Hindlimb muscle (tissue), 1 donor: ENCODE measurements around the gene DNHD1. TPM values are rescaled to one million over a fixed set of nuclear protein-coding genes. Genes with fewer than 3 reads are reported as not detected.

Source experiments
- DNase-seq: peaks from one replicate; pipeline ENCODE4 v3.0.0-alpha.2; 2013
- polyA plus RNA-seq: library from polyadenylated mRNA; unstranded; fragments of 120-200 nt; gene quantifications from one replicate; pipeline ENCODE4 v1.2.1, GENCODE V29; 2013; ENCODE audit not compliant: insufficient read length

DNHD1 gene
- polyA plus RNA-seq, 1 donor, result 8.8 TPM

DNA sequence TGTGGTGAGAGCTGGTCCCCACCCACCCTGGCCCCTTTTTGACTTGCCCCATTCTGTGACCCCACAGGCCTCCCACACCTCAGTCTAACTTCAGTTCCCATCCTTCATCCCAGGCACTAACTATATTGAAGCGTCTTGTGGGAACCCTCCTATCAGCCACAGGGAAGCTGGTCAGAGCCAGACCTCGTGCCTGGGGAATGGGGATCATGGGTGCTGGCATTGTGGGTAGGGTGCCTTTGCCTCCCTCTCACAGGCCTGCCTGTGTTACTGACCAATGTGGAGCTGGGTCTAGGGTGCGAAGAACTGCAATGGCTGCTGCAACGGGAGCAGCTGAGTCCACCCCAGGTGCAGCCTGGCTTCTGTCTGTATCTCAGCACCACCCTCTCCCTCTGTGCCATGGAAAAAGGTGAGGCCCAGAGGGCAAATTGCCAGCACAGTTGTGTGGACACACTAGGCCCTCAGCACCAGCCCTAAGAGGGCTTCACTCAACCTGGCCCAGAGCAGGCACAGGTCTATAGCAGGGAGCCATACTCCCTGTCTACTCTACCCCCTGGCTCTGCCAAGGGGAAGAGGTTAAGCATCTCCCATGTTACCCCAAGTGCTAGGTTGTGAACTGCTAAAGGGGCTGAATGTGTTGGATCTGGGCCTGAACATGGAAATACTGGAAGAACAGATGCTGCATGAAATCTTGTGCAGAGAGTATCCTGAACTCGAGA lies 69.1 kb downstream of the DNHD1 start:
- no peak for DNase-seq

DNA sequence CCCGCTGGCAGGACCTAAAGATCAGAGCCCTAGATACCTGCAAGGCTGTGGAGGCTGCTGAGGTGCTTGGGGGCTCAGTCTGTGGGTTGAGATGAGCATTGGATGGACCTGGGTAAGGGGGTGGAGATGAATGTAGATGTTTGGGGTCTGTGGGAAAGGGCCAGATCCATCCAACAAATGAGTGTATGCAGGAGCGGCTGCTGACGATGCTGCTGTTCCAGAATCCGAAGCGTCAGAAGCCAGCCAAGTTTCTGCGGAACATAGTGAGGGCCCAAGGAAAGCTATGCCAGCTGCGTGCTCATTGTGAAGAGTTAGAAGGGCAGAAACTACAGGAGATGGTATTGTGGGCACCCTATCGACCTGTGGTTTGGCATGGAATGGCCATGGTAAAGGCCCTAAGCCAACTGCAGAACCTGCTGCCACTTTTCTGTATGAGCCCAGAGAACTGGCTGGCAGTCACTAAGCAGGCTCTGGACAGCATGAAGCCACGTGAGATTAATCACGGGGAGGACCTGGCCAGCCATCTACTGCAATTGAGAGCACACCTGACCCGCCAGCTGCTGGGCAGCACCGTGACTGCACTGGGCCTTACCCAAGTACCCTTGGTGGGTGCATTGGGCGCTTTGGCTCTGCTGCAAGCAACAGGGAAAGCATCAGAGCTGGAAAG lies 69.8 kb downstream of the DNHD1 start:
- DNase-seq, result no peak

DNA sequence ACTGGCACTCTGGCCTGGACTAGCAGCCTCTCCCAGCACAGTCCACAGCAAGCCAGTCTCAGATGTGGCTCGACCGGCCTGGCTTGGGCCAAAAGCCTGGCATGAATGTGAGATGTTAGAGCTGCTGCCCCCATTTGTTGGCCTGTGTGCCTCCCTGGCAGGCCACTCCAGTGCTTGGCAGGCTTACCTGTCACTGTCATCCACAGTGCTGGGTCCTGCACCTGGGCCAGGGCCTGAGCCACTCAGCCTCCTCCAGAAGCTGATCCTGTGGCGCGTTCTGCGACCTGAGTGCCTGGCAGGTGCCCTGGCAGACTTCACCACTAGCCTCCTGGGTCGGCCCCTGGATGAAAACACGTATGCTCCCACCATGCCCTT lies 70.3 kb downstream of the DNHD1 start:
- DNase-seq, result no peak

DNA sequence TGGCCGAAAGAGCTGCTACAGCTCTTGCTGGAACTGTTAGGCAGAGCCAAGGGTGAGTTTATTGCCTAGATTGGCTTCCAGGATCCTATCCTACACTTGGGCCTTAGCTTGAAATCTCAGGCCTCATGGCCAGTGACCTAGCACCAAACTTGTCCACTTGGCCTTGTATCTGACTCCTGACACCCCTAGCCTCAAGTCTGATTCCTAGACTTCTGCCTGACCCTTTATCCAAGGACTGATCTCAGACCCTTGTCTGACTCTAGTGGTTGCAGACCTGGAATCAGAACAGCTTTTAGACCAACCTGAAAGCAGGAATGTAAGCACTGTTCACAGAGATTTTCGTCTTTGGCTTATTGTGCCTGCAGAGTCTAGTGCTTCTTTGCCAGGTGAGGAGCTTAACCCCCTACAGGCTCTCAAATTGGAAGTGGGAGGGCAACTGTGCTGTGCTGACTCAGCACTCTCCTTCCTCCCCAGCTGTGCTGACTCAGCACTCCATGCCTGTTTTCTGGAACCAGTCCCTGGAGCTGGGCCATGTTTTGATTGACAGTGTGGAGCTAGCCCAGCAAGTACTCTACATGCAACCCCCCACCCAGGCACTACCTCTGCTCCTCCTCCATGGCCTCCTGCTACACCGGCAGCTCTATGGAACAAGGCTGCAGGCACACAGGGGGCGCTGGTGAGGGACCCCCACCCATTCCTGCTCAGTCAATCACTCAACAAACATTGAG lies 71.3 kb downstream of the DNHD1 start:
- DNase-seq, result peak; percentile 38

DNA sequence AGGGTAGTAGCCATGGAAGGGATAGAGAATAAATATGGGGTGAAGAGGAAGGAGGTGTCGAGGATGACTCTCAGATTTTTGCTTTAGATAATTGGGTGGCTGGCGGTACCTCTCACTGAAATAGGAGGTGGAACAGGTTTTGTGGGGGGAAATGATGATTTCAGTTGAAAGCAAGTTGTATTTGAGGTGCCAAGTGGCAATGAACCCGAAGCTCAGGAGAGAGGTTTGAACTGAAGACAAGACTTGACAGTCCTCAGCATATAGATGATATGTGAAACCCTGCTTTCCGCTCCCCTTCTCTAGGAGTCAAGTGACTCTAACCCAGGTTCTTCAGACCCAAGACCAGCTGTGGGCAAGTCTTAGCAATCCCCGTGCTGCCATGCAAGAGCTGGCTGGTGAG lies 72.6 kb downstream of the DNHD1 start:
- no peak for DNase-seq

DNA sequence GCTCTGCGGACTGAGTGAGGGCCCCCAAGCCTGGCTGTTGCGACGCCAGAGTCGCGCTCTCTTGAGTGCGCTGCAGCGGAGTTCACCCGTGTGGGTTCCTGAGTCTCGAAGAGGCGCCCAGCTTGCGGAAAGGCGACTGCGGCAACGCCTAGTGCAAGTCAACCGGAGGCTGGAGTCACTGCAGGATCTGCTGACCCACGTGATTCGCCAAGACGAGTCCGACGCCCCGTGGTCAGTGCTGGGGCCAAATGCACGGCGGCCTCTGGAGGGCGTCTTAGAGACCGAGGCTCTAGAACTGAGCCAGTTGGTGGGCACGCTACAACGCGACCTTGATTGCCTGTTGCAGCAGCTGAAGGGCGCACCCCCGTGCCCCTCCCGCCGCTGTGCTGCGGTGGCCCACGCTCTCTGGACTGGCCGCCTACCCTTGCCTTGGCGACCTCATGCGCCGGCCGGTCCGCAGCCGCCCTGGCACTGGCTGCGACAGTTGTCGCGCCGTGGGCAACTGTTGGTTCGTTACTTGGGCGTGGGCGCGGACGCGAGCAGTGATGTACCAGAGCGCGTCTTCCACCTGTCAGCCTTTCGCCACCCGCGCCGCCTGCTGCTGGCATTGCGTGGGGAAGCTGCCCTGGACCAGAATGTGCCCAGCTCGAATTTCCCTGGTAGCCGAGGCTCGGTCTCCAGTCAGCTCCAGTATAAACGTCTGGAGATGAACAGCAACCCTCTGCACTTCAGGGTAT lies 73.8 kb downstream of the DNHD1 start:
- no peak for DNase-seq

DNA sequence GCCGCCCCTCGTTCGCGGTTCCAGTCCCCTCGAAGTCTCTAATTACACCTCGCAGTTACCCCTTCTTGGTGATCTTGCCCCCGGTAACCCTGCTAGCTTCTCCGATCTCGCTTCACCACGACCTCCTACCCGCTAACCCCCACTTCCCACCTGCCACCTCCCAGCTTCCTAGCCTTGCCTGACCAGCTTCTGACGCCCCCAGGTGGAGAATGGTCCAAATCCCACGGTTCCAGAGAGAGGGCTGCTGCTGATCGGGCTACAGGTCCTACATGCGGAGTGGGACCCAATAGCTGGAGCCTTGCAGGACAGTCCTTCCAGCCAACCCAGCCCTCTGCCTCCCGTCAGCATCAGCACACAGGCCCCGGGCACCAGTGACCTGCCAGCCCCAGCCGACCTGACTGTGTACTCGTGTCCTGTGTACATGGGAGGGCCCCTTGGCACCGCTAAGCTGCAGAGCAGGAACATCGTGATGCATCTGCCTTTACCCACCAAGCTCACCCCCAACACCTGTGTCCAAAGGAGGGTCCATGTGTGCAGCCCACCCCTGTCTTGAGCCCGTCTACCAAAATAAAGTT lies 74.4 kb downstream of the DNHD1 start:
- DNase-seq, result no peak

DNA sequence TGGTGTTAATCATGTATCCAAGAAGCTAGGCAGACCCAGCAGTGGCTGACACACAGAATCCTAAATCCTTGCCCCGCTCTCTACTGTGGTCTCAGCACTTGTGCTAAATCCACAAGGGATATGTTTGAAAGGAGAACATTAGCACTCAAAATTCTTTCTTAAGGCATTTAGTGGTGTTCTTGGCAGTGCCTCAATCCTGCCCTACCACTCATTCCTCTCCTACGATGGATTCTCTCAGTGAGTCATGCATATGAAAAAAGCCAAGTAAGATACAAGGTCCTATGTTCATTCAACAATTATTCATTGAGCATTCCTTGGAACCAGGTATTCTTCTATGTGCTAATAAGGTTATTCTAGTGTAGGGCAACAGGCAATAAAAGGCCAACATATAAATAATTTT lies 75.1 kb downstream of the DNHD1 start:
- DNase-seq, result no peak

DNA sequence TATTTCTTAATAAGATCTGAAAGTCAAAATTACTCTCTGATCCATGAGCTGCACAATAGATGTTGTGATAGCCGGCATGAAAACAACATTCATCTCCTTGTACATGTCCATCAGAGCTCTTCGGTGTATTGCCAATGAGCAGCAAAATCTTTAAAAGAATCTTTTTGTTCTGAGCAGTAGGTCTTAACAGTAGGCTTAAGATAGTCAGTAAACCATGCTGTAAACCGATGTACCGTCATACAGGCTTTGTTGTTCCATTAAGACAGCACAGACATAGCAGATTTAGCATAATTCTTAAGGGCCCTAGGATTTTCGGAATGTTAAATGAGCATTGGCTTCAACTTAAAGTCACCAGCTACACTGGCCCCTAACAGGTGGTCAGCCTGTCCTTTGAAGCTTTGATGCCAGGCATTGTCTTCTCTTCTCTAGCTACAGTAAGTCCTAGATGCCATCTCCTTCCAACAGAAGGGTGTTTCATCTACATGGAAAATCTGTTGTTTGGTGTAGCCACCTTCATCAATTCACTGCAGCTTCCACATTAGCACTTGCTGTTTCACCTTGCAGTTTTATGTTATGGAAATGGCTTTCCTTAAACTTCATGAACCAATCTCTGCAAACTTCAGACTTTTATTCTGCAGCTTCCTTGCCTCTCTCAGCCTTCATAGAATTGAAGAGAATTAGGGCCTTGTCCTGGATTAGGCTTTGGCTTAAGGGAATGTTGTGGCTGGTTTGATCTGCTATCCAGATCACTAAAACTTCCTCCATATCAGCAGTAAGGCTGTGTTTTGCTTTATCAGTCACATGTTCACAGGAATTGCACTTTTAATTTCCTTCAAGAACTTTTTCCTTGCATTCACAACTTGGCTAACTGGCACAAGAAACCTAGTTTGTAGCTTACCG lies 78.0 kb downstream of the DNHD1 start:
- no peak for DNase-seq

DNA sequence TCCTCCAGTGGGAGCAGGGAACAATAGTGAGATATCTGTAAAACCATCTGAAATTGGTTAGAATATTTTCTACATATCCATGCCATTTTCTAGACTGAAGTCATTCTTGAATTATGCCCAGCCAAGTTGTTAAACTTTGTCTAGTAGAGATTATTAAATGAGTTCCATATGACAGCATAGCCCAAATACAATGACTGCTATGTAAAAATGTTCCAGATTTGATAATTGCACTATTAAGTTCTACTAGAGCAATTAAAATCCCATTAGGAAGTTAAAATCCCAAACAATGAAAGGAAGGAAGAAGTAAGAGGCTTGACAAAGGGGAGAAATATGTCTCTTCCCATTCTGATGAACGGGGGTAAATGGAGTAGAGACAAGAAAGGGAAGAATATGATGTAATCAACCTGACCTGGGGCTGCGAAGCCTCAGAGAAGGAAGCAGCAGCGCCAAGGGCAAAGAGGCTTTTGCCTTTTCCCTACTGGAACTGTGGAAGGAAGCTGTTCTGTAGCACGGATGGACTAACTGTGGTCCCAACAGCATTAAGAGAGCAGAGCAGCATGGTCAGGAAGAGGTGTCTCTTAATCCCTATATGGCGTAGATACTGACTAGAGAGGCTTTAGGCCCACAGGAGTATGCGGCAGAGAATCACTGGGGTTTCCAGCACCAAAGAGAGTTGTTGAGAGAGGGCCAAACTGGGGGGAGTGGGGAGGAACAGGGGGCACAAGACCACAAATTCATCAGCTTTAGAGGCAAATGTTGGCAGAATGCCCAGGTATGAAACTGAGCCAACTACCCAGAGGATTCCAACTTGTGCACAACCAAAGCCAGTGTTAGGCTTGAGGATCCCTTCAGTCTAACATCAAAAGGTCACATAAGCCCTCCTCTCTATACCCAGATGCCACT lies 79.6 kb downstream of the DNHD1 start:
- no peak for DNase-seq

DNA sequence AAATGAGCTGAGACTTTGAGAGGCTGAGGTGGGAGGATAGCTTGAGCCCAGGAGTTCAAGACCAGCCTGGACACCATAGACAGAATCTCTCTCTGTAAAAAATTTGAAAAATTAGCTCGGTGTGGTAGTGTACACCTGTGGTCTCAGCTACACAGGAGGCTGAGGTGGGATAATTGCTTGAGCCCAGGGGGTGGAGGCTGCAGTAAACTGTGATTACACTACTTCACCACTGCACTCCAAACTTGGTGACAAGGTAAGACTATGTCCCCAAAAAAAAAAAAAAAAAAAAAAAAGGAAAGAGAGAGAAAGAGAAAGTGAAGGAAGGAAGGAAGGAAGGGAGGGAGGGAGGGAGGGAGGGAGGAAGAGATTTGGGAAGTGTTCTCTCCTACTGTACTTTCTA lies 81.1 kb downstream of the DNHD1 start:
- no peak for DNase-seq

DNA sequence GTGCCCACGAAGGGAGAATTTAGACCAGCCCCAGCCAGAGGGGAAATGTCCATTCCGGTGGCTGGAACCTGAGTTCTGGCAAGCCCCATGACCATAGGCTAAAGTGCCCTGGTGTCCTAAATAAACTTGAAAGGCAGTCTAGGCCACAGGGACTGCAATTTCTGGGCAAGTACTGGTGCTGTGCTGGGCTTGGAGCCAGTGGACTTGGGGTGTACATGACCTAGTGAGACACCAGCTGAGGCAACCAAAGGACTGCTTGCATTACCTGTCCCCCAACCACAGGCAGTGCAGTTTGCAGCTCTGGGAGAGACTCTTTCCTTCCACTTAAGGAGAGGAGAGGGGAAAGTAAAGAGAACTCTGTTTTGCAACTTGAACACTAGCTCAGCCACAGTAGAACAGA lies 82.6 kb downstream of the DNHD1 start:
- no peak for DNase-seq

DNA sequence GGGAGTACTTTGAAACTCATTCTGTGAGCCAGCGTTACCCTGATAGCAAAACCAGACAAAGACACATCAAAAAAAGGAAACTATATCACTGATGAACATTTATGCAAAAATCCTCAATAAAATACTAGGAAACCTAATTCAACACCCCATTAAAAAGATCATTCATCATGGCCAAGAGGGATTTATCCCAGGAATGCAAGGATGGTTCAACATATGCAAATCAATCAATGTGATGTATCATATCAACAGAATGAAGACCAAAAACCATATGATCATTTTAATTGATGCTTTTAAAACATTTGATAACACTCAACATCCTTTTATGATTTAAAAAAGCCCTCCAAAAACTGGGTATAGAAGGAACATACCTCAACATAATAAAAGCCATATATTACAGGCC lies 86.5 kb downstream of the DNHD1 start:
- no peak for DNase-seq

DNA sequence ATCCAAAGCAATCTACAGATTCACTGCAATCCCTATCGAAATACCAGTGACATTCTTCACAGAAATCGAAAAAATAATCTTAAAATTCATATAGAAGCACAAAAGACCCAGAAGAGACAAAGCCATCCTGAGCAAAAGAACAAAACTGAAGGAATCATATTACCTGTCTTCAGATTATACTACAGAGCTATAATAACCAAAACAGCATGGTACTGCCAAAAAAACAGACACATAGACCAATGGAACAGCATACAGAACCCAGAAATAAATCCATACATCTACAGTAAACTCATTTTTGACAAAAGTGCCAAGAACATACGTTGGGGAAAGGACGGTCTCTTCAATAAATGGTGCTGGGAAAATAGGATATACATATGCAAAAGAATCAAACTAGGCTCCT lies 87.4 kb downstream of the DNHD1 start:
- DNase-seq, result no peak

DNA sequence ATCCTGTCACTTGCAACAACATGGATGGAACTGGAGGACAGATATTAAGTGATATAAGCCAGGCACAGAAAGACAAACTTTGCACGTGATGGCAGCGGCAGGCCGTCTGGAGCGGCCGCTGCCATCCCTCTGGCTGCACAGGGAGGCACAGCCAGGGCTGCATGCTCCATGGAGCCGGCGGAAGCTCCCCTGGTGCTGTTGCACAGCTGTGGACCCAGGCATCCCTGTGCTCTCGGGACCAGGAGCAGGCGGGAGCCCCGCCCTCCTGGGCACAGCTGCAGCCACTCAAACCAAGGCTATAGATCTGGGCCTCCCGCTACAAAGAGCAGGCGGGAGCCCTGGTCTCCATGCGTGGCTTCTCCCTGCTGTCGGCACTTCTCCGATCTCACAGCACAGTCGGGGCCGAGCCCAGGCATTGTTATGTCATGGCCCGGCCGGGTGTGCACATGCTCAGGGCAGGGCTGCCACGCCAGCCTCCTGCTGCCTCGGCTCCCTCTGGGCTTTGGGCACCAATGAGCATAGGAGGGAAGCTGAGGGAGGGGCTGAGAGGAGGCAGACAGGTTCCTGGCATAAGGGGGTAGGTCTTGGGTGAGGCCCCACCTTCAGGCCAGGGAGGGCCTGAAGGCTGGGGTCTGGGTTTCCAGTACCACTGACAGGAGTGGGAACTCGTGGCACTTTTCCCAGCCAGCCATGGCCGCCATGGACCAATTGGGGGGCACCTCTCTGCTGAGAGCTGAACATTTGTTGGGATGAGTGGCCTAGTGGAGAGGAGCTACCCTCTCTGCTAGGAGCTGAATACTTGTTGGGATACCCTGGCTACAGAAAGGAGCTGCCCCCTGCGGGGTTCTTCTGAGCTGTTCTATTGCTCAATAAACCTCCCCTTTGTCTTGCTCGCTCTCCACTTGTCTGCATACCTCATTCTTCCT lies 89.6 kb downstream of the DNHD1 start:
- no peak for DNase-seq

DNA sequence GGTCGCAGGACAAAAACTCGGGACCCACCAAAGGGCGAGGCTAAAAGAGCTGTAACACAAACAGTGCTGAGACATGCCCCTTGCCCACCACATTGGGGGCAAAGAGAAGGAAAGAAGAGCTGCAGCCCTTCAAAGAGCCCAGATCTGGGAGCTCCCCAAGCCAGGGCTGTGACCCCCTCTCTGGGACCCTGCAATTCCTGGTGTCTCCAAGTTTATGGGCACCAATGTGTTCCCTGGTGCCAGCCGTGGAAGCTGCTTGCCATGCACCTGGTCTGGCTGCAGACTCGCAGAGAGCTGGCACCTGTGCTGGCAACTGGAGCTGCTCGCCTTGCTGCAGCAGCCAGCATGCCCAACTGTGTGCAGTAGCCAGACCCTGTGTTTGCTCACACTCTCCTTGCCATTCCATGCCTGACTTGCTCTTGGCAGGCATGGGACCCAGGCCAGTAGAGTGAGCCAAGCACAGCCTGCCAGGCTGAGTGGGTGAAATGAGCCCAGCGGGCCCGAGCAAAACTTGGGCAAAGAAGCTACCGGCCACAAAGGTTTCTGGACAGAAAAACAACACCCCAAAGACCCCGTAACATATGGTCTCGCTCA lies 90.4 kb downstream of the DNHD1 start:
- DNase-seq, result no peak

DNA sequence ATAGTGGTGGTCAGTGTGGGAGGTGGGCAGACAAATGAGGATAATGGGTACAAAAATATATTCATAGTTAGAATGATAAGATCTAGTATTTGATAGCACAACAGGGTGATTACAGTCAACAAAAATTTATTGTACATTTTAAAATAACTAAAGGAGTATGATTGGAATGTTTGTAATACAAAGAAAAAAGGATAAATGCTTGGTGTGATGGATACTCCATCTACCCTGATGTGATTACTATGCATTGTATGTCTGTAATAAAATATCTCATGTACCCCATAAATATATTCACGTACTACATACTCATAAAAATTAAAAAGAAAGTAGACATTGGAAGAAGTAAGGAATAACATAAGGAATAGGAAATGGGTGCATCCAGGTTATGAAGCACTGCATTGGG lies 90.9 kb downstream of the DNHD1 start:
- DNase-seq, result no peak

DNA sequence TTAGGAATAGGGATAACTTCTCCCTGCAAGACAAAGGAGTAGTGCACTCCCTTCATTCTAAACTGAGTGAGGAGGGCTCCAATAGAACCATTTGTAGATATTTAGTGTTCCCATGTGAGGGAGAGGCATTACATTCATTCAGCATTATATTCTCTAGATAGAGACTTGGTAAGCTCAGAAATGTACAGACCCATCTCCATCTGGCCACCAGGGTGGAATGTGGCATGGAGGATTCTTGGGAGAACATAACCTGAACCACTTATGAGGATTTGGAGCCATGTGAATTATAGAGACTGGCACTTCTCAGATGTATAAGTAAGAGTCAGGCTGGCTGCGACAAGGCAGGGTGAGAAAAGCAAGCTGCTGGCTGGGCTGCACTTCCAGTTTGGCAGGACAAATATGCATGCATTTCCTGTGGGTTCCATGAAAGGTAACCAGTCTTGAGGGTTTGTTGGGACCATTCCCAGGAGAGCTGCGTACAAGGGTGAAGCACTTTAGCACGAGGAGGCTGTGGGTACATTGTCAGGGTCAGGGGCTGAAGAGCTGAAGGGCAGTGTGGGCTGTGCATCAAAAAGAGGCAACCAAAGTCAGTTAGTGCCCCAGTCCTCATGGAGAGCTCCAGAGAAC lies 97.2 kb downstream of the DNHD1 start:
- DNase-seq, result no peak
